ENCODE measurements around the gene BEX1. TPM values are rescaled to one million over a fixed set of nuclear protein-coding genes. Genes with fewer than 3 reads are reported as not detected.
A peak's percentile ranks its signal among the peaks of the same experiment; 100 is the strongest.
"Not testable (repeated sequence)": the region's sequence is repeated elsewhere in the genome, so short reads cannot be mapped to it uniquely, and the experiment has no call there.

BEX1 gene
- 1 to 10 TPM in 2 of 5 experiments, under 1 TPM in 1, not detected in 2; 0.43 to 1.5 (median 1.0) TPM for total RNA-seq
- polyA plus RNA-seq: under 1 TPM; 0.25 to 0.49 TPM
- total RNA-seq: 1.2 reads per million

DNA sequence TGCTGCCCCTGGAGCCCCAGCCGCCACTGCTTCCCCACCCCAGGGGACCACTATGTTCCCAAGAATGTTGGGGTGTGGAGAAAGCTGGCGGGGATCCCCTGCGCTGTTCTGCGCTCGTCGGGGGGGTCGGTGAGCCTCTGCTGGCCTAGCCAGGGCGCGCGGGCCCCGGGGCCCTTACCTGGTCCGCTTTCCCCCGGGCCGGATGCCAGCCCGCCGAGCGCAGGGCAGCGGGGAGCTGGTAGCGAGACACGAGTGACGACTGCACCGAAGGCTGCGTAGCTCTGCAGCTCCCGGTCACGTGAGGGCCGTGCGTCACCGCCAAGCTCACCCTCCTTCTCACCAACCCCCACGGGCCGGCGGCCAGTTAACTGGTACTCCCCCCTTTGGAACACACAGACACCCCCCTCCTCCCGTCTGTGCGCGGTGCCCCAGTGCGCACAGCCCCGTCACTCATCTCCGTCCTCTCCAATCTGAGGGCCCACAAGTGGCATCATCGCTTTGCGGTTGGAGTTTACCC lies at the start of gene BEX1:
Gene BEX1 (minus strand): TSS at position 254 of the 517 bp plus-strand sequence. CDS start 897 bp downstream, outside the sequence.
- no peak within 1 kb of the TSS for H3K27ac Mint-ChIP-seq
- peaks cover 15 to 25% (median 19%) of the 10 kb centered on the region in 5 donors for H3K27me3 Mint-ChIP-seq
- peaks cover 0 to 3% (median 0%) of the 10 kb centered on the region in 11 donors for H3K9me3 Mint-ChIP-seq
- H3K4me3 Mint-ChIP-seq: peak within 1 kb of the TSS in 6 of 10 donors; percentile 26 to 72 (median 42)
- no peaks in the 10 kb centered on the region for H3K27me3 ChIP-seq (ENCODE audit: control insufficient read depth in 2 of 2, insufficient read depth in 2 of 2, low read length in 2 of 2)
- peak; percentile 48 for ATAC-seq
- H3K36me3 Mint-ChIP-seq: no peaks in the 10 kb centered on the region
- intact Hi-C loops (cut with micrococcal nuclease): no loop called here
- ChIA-PET POLR2A (no interaction called here), CTCF (no interaction called here)
- no peaks in the 10 kb centered on the region for H3K9me3 ChIP-seq (ENCODE audit: control insufficient read depth in 2 of 3, low read length in 3 of 3)
- no peak within 1 kb of the TSS for H3K27ac ChIP-seq (ENCODE audit: low read depth, low read length)
- no peaks in the 10 kb centered on the region for H3K4me1 ChIP-seq (ENCODE audit: control insufficient read depth in 2 of 2, insufficient read depth in 2 of 2, low read length in 2 of 2)
- peaks cover 0 to 3% (median 0%) of the 10 kb centered on the region in 7 donors for H3K4me1 Mint-ChIP-seq
- H3K4me3 ChIP-seq (ENCODE audit: low read length): no peak within 1 kb of the TSS
- no peaks in the 10 kb centered on the region for H3K36me3 ChIP-seq (ENCODE audit: control insufficient read depth in 2 of 3, insufficient read depth in 3 of 3, low read length in 3 of 3)
- peak in 4 of 9 donors; percentile 1 to 13 (median 10) for DNase-seq

DNA sequence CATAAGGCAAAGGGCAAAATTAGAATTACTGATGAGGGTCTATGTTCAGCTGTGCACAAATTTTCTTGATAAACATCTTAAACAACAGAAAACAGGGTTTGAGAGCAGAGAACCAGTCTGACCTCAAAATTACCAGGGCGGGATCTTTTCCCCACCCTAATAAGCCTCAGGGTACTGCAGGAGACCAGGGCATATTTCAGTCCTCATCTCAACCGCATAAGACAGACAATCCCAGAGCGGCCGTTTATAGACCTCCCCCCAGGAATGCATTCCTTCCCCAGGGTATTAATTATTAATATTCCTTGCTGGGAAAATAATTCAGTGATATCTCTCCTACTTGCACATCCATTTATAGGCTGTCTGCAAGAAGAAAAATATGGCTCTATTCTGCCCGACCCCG lies 45.5 kb upstream of the BEX1 start:
- H3K27ac Mint-ChIP-seq: not testable (repeated sequence)
- peaks cover 0 to 36% (median 7%) of the 10 kb centered on the region in 11 donors for H3K9me3 Mint-ChIP-seq

DNA sequence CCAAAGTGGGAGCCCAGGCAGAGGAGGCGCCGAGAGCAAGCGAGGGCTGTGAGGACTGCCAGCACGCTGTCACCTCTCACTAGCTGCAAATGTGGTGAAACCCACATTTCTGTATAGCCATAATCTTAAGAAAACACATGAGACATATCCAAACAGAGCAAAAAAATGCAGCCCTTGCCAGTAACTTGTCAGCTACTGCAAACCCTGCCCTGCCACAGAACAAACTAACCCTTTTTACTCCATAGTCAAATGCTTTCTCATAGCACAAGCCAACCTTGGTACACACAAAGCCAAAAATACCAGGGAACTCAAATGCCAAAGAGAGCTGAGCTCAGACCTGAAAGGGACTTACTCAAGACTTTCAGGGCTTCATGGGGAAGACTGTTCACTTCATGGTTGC lies 43.9 kb upstream of the BEX1 start:
- CTCF ChIA-PET: no interaction called here
- no peak overlapping the region for H3K27ac ChIP-seq (ENCODE audit: low read depth, low read length)
- no peaks in the 10 kb centered on the region for H3K36me3 Mint-ChIP-seq
- no peaks in the 10 kb centered on the region for H3K4me1 ChIP-seq (ENCODE audit: control insufficient read depth in 2 of 2, insufficient read depth in 2 of 2, low read length in 2 of 2)
- H3K9me3 ChIP-seq (ENCODE audit: control insufficient read depth in 2 of 3, low read length in 3 of 3): no peaks in the 10 kb centered on the region
- DNase-seq: no peak
- H3K4me3 Mint-ChIP-seq: peak overlapping the region in 1 of 10 donors; percentile 38
- no peak overlapping the region for H3K27ac Mint-ChIP-seq
- H3K27me3 ChIP-seq (ENCODE audit: control insufficient read depth in 2 of 2, insufficient read depth in 2 of 2, low read length in 2 of 2): no peaks in the 10 kb centered on the region
- POLR2A ChIA-PET: no interaction called here
- peaks cover 0 to 36% (median 7%) of the 10 kb centered on the region in 11 donors for H3K9me3 Mint-ChIP-seq
- H3K27me3 Mint-ChIP-seq: peaks cover 0 to 4% (median 0%) of the 10 kb centered on the region in 5 donors
- H3K4me3 ChIP-seq (ENCODE audit: low read length): no peak overlapping the region
- intact Hi-C loops (cut with micrococcal nuclease): no loop called here
- no peaks in the 10 kb centered on the region for H3K4me1 Mint-ChIP-seq
- ATAC-seq: no peak
- H3K36me3 ChIP-seq (ENCODE audit: control insufficient read depth in 2 of 3, insufficient read depth in 3 of 3, low read length in 3 of 3): no peaks in the 10 kb centered on the region

More for the DNA sequence above, 45.5 kb upstream of the BEX1 start:
- H3K4me3 Mint-ChIP-seq; ATAC-seq; intact Hi-C loops (cut with micrococcal nuclease); POLR2A ChIA-PET; DNase-seq; CTCF ChIA-PET; H3K27me3 Mint-ChIP-seq; H3K36me3 ChIP-seq (ENCODE audit: control insufficient read depth in 2 of 3, insufficient read depth in 3 of 3, low read length in 3 of 3); H3K36me3 Mint-ChIP-seq; H3K27me3 ChIP-seq (ENCODE audit: control insufficient read depth in 2 of 2, insufficient read depth in 2 of 2, low read length in 2 of 2); H3K4me1 Mint-ChIP-seq; H3K27ac ChIP-seq (ENCODE audit: low read depth, low read length); H3K4me3 ChIP-seq (ENCODE audit: low read length); H3K4me1 ChIP-seq (ENCODE audit: control insufficient read depth in 2 of 2, insufficient read depth in 2 of 2, low read length in 2 of 2); H3K9me3 ChIP-seq (ENCODE audit: control insufficient read depth in 2 of 3, low read length in 3 of 3): not testable (repeated sequence)

DNA sequence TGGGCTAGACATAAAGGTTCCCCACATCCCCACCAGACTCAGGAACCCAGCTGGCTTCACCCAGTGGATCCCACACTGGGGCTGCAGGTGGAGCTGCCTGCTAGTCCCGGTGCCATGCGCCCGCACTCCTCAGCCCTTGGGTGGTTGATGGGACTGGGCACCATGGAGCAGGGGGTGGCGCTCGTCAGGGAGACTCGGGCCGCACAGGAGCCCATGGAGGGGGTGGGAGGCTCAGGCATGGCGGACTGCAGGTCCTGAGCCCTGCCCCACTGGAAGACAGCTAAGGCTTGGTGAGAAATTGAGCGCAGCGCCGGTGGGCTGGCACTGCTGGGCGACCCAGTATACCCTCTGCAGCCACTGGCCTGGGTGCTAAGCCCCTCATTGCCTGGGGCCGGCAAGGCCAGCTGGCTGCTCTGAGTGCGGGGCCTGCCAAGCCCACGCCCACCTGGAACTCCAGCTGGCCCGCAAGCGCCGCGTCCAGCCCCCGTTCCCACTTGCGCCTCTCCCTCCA lies 43.3 kb upstream of the BEX1 start:
- H3K9me3 ChIP-seq (ENCODE audit: control insufficient read depth in 2 of 3, low read length in 3 of 3); H3K4me1 ChIP-seq (ENCODE audit: control insufficient read depth in 2 of 2, insufficient read depth in 2 of 2, low read length in 2 of 2); H3K36me3 Mint-ChIP-seq; H3K27me3 Mint-ChIP-seq; CTCF ChIA-PET; intact Hi-C loops (cut with micrococcal nuclease); H3K36me3 ChIP-seq (ENCODE audit: control insufficient read depth in 2 of 3, insufficient read depth in 3 of 3, low read length in 3 of 3); H3K4me3 ChIP-seq (ENCODE audit: low read length); H3K4me1 Mint-ChIP-seq; DNase-seq; H3K27me3 ChIP-seq (ENCODE audit: control insufficient read depth in 2 of 2, insufficient read depth in 2 of 2, low read length in 2 of 2); POLR2A ChIA-PET; H3K4me3 Mint-ChIP-seq; H3K27ac Mint-ChIP-seq; ATAC-seq; H3K27ac ChIP-seq (ENCODE audit: low read depth, low read length): not testable (repeated sequence)
- H3K9me3 Mint-ChIP-seq: peaks cover 0 to 36% (median 7%) of the 10 kb centered on the region in 11 donors

DNA sequence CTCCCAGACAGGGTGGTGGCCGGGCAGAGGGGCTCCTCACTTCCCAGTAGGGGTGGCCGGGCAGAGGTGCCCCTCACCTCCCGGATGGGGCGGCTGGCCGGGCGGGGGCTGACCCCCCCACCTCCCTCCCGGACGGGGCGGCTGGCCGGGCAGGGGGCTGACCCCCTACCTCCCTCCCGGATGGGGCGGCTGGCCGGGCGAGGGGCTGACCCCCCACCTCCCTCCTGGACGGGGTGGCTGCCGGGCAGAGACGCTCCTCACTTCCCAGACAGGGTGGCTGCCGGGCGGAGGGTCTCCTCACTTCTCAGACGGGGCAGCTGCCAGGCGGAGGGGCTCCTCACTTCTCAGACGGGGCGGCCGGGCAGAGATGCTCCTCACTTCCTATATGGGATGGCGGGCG lies 40.4 kb upstream of the BEX1 start:
- DNase-seq; H3K4me1 ChIP-seq (ENCODE audit: control insufficient read depth in 2 of 2, insufficient read depth in 2 of 2, low read length in 2 of 2); H3K4me3 ChIP-seq (ENCODE audit: low read length); H3K4me1 Mint-ChIP-seq; H3K36me3 ChIP-seq (ENCODE audit: control insufficient read depth in 2 of 3, insufficient read depth in 3 of 3, low read length in 3 of 3); H3K27ac Mint-ChIP-seq; ATAC-seq; H3K36me3 Mint-ChIP-seq; POLR2A ChIA-PET; H3K4me3 Mint-ChIP-seq; H3K27me3 Mint-ChIP-seq; H3K27me3 ChIP-seq (ENCODE audit: control insufficient read depth in 2 of 2, insufficient read depth in 2 of 2, low read length in 2 of 2); H3K9me3 ChIP-seq (ENCODE audit: control insufficient read depth in 2 of 3, low read length in 3 of 3); H3K27ac ChIP-seq (ENCODE audit: low read depth, low read length); CTCF ChIA-PET; intact Hi-C loops (cut with micrococcal nuclease): not testable (repeated sequence)
- peaks cover 0 to 18% (median 6%) of the 10 kb centered on the region in 11 donors for H3K9me3 Mint-ChIP-seq

DNA sequence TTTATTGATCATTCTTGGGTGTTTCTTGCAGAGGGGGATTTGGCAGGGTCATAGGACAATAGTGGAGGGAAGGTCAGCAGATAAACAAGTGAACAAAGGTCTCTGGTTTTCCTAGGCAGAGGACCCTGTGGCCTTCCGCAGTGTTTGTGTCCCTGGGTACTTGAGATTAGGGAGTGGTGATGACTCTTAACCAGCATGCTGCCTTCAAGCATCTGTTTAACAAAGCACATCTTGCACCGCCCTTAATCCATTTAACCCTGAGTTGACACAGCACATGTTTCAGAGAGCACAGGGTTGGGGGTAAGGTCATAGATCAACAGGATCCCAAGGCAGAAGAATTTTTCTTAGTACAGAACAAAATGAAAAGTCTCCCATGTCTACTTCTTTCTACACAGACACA lies 39.9 kb upstream of the BEX1 start:
- ATAC-seq, H3K27ac Mint-ChIP-seq: not testable (repeated sequence)

More for the DNA sequence above, 39.9 kb upstream of the BEX1 start:
- H3K4me3 ChIP-seq (ENCODE audit: low read length); H3K27me3 ChIP-seq (ENCODE audit: control insufficient read depth in 2 of 2, insufficient read depth in 2 of 2, low read length in 2 of 2); H3K4me1 ChIP-seq (ENCODE audit: control insufficient read depth in 2 of 2, insufficient read depth in 2 of 2, low read length in 2 of 2); H3K4me3 Mint-ChIP-seq; H3K27ac ChIP-seq (ENCODE audit: low read depth, low read length); CTCF ChIA-PET; POLR2A ChIA-PET; H3K27me3 Mint-ChIP-seq; H3K36me3 ChIP-seq (ENCODE audit: control insufficient read depth in 2 of 3, insufficient read depth in 3 of 3, low read length in 3 of 3); H3K4me1 Mint-ChIP-seq; H3K9me3 ChIP-seq (ENCODE audit: control insufficient read depth in 2 of 3, low read length in 3 of 3); H3K36me3 Mint-ChIP-seq; intact Hi-C loops (cut with micrococcal nuclease); DNase-seq: not testable (repeated sequence)
- H3K9me3 Mint-ChIP-seq: peaks cover 0 to 13% (median 5%) of the 10 kb centered on the region in 11 donors

Data from naive thymus-derived CD4-positive, alpha-beta T cell (primary cell).